Activated CD8-positive, alpha-beta memory T cell treated with anti-CD3 and anti-CD28 coated beads, Interleukin-2, amount 50 U/mL, for 1 hour (primary cell): Measurements from ENCODE around the gene TMEM219.
A peak's percentile ranks its signal among the peaks of the same experiment; 100 is the strongest.
"Not testable (repeated sequence)": the region's sequence is repeated elsewhere in the genome, so short reads cannot be mapped to it uniquely, and the experiment has no call there.

Experiments
- DNase-seq: peaks from one replicate; pipeline ENCODE4 v3.0.0-alpha.2; 2020; ENCODE audit errors: extremely low read depth

The TMEM219 gene, protein sequence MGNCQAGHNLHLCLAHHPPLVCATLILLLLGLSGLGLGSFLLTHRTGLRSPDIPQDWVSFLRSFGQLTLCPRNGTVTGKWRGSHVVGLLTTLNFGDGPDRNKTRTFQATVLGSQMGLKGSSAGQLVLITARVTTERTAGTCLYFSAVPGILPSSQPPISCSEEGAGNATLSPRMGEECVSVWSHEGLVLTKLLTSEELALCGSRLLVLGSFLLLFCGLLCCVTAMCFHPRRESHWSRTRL

DNA sequence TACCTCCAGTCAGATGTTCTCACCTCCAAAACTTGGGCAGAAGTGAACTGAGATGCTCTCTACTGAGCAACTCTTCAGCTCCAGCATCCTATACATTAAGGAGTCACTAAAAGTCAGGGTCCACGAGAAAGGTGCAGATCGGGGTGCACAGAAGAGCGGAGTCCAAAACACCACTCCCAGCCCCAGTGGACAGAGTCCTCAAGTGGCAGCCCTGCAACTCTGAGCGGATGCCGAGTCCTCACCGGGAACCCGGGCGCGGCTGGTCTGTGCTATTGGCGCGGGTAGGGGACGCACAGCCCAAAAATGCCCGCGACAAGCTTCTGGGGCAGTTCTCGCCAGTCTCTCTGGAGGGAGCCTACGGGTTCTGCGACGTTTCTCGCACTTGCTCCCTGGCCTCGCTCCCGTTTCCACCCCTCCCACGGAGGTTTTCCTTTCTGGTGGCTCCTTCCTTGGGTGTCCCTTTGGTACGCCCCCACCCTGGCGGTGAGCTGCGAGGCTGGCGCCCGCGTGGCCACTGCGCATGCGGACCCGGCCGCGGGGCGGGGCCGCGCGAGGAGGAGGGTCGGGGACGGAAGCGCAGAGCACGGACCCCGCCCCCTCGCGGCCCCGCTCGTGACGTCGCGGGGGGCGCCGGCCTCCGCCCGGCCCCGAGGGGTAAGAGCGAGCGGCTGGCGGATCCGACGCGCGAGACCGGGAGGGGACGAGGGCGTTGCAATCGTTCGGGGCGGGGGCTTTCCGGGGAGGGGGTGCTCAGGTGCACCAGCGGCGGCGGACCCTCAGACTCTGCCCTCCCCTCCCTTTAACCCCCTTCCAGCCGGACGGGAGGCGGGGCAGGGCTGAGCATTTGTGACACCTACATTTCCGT lies at the start of gene TMEM219:
Gene TMEM219 (plus strand): TSS at position 601 of the 865 bp plus-strand sequence. CDS start 1,065 bp downstream, outside the sequence.
- DNase-seq, result peak; percentile 59

DNA sequence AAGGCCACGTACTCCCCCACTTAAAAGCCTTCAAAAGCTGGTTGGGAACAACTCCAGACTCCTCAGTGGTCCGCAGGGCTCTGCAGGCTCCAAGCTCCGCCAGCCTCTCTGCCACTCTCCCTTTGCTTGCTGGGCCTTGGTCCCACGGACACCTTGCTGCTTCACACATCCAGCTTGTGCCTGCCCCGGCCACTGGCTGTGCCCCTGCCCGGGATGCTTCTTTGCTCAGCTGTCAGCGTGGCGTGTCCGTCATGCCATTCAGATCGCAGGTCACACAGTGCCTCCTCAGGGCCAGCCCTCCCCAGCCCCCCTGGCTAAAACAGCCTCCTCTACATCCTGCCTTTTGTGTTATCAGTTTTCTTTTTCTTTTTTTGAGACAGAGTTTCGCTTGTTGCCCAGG lies 49.8 kb upstream of the TMEM219 start:
- DNase-seq, result no peak

DNA sequence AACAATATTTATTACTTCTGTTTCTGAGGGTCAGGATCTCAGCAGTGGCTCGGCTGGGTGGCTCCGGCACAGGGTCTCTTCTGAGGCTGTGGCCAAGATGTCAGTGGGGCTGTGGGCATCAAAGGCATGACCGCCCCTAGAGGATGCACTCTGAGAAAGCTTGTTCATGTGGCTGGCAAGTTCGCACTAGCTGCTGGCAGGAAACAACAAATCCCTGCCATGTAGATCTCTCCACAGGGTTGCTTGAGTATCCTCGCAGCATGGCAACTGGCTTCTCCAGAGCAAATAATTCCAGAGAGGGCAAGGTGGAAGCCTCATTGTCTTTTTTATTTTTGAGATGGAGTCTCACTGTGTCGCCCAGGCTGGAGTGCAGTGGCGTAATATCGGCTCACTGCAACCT lies 48.4 kb upstream of the TMEM219 start:
- DNase-seq, result no peak

DNA sequence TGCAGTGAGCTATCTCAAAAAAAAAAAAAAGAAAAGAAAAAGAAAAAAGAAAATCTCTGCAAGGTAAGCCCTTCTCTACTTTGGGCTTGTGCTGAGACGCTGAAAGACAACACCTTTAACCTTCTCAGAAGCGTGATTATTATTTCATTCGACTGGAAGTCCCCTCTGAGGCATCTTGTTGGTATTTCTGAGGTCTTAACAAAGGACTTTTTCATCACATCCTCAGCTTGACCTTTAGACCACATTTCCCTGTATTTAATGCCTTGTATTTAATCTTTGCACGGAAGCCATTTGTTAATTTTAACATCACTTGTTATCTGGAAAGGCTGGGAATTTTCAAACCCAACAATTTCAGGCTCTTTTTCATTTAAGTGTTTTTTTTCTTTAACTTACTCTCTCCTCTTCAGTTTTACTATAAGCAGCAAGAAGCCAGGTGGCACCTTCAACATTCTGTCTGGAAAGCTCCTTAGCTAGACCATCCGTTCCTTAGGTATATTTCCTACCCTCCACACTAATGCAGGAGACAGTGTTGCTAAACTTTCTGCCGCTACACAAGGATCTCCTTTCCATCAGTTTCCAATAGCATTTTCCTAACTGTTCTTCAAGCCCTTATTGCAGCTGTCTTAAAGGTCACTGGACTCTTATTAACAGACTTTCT lies 46.2 kb upstream of the TMEM219 start:
- no peak for DNase-seq

DNA sequence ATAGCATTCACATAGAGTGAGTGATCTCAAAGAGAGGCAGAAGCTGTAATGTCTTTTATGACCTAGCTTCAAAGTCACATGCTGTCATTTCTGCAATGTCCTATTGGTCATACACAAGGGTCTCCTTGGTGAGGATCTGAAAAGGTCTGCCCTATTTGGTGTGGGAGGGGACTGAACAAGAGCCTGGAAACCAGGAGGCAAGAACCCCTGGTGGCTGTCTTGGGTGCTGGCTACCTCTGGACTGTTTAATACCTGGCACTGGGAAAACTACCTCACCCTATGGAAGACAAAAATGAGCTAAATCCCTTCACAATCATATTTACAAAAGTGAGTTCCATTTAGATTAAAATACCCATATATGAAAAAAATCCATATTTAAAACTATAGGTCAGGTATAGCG lies 44.9 kb upstream of the TMEM219 start:
- no peak for DNase-seq

DNA sequence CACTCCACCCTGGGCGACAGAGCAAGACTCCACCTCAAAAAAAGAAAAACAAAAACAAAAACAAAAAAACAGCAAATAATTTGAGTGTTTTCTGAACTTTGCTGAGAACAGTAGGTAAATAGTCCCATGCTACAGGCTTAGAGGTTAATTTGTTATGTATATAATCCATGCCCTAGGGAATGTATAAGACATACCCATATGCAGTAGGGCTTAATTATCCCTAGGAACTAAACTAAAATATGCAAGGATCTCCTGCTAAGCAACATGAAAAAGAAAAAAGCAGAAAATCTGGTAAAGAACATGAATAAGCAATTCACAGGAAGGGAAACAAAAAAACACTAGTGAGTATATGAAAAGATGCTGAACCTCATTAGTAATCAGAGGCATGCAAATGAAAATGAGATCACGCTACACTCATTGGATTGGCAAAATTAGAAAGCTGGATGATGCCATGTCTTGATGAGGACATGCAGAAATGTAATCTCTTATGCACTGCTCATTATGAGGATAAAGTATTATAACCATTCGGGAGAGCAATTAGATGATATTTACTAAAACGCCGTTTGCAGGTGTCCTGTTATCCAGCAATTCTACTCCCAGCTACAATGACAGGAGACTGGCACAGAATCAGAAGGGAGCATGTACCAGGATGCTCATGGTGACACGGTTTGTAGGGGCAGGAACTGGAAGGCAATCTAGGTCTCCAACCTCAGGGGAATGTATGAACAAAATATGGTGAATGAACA lies 41.4 kb upstream of the TMEM219 start:
- DNase-seq, result no peak

DNA sequence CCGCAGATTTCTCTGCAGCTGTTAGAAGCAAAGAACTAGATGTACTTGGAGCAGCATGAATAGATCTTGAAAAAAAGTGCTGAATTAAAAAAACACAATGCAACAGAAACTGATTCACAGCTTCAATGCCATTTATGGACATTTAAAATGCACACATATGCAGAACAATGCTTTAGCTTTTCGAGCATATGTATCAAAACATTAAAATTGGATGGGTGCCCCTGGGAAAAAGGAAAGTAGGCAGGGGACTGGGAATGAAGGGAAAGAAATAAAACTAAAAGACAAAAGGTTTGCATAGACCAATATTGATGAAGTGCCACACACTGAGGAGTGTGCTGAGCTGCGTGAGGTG lies 40.9 kb upstream of the TMEM219 start:
- no peak for DNase-seq

DNA sequence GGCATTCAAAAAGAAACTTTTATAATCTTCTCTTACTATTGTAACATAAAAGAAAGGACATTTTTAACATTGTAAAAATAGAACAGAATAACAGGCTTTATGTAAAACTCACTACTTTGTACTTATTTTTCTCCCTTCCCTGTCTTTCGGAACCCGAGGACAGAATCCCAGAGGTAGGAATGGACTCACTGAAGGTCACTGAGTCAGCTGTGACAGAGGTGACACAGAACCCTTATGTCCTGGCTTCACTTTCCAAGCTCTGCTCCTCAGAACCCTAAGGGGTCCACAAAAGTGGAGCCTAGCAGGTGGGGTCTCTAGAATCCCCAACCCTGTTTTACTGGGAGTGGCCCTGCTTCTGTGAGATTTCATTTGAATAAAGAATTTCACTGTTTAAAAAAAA lies 39.6 kb upstream of the TMEM219 start:
- no peak for DNase-seq

DNA sequence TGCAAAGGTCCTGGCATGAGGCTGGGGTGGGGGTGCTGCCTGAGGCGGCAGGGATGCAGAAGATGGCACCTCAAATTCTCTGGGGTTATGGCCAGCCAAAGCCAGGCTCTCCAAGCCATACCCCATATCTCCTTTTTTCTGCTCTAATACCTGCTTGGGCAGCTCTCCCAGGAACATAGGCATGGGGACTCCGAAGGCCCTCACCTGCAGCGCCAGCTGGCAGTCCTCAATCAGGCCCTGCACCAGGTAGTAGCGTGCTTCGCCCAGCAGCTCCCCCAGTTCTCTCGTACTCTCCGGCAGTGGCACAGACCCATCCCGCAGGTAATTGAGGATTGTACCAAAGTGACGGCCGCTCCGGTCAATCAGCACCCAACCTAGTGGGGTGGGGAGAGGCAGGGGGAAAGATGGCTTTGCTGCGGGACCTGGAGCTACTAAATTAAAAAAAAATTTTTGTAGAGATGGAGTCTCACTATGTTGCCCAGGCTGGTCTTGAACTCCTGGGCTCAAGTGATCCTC lies 38.8 kb upstream of the TMEM219 start:
- DNase-seq, result no peak

DNA sequence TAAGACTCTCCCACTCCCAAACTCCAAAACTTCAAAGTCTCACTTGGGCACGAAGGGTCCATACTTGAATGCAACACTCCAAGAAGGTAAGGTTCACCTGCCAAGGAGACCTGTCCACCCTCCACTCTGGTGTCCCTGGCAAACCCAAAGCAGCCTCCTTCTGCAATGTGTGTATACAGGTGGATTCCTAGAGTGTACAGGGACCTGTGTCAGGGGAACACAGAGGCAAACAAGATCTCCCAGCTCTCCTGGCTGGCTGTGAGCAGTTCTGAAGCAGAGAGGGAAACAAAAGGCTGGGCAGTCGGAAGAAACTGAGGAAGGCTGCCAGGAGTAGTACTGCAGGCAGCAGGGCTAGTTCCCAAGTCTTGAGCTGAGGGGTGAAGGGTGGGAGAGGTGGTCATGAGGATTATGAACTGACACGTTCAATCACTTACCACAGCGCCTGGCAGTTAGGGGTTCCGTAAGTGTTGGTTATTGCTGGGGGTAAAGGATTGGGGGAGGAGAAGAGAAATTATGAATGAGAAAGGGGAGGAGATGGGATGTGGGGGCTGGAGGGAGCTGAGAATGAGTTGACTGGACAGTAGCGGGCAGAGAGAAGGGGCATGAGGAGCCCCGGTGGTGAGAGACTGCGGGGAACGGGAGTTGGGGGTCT lies 36.6 kb upstream of the TMEM219 start:
- no peak for DNase-seq

DNA sequence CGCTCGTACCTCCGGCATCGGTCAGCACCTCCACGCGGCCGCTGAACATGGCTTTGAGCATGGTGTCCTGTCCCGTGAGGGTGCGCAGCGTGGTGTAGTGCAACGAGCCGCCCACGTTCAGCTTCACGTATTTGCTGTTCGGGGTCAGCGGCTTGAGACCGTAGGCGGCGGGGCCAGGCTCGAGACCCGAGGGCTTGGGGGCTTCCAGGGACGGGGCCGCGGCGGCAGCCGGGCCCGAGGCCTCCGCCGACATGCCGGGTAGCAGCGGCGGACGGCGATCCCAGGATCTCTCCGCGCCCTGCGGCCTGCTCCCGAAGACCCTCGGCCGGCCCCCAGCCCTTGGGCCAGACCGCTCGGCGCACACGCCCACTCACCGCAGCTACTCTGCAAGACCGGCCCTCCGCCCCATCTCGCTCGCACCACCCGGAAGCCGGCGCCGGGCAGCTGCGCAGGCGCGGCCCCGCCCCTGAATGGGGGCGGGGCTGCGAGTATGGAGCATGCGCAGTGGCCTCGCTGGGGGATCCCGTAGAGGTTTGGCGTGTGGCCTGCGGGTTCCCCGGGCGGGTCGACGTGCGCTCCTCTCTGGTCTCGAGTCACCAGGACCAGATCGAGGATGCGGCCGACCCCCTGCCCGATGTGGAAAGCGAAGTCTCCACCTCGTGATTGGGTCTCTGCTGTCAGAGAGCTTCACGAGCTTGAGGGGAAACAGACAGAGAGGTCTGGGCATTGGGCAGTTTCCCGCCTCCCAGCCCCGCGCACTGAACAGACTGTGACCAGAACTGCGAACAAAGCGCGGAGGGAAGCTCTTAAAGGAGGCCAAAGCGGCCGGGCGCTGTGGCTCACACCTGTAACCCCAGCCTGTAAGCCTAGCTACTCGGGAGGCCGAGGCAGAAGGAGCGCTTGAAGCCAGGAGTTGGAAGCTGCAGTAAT lies 35.8 kb upstream of the TMEM219 start, which contains the start of gene KCTD13:
Gene KCTD13 (minus strand): TSS at position 446 of the 930 bp plus-strand sequence. CDS start 193 bp downstream, at position 253.
- DNase-seq, result peak; percentile 69

DNA sequence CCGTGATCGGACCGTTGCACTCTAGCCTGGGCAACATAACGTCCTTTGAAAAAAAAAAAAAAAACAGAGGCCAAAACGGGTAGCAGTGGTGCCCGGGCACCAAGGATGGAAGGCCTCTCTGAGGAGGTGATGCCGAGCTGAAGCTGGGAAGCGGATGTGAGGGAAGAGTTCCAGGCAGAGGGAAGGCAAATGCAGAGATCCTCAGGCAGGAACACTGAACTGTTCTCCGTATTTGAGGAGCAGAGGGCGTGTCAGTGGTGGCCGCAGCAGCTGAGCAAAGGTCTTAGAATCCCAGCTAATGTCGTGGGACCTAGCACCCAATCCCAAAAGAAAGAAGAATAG lies 35.2 kb upstream of the TMEM219 start:
- no peak for DNase-seq

DNA sequence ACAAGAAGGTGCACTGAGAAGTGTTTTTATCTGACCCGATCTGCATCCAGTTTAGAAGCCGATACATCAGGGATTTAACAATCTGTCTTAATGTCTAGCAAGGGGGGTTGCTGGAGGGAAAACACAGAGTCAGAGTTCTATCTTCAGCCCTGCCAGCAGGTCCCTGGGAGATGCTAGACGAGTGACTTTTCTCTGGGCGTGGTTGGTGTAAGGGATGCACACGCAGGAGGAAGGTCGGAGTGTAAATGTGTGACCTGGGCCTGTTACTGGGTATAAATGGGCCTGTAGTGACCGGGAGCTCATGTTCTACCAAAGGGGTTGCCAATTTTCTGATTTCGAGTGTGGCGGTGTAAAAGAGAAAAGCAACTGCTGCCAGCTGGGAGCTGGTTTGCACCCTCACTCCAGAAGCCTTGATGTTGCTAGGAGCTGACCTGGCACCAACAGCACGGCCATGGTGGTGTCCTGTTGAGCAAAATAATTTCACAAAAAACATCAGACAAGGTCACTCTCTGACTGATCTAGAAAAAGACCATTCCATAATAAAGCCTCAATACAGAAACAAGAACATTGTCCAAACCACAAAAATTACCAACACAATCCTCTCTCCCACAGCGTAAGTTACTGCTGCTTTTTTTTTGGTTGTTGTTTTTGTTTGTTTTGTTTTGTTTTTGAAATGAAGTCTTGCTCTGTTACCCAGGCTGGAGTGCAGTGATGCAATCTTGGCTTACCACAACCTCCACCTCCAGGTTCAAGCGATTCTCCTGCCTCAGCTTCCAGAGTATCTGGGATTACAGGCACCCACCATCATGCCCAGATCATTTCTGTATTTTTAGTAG lies 34.6 kb upstream of the TMEM219 start:
- no peak for DNase-seq

DNA sequence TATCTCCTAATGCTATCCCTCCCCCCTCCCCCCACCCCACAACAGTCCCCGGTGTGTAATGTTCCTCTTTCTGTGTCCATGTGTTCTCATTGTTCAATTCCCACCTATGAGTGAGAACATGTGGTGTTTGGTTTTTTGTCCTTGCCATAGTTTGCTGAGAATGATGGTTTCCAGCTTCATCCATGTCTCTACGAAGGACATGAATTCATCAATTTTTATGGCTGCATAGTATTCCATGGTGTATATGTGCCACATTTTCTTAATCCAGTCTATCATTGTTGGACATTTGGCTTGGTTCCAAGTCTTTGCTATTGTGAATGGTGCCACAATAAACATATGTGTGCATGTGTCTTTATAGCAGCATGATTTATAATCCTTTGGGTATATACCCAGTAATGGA lies 30.1 kb upstream of the TMEM219 start:
- DNase-seq, result not testable (repeated sequence)

DNA sequence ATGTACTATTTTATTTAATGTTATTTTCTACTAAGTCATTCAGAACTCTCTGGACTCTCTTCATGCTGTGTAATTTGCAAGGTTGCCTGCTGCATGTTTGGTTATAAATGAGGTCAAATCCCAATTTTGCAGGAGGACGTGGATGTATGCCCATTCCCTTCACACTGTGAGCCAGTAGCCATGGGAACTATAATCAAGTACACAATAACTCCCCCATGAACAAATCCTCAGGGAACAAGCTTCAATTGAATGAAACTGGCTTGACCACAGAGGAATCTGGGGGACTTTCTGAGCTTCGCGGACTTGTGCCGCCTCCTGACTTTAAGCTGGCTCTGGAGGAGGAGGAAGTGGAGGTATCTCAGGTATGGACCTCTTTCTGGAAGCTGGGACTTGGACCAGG lies 21.2 kb upstream of the TMEM219 start:
- no peak for DNase-seq

DNA sequence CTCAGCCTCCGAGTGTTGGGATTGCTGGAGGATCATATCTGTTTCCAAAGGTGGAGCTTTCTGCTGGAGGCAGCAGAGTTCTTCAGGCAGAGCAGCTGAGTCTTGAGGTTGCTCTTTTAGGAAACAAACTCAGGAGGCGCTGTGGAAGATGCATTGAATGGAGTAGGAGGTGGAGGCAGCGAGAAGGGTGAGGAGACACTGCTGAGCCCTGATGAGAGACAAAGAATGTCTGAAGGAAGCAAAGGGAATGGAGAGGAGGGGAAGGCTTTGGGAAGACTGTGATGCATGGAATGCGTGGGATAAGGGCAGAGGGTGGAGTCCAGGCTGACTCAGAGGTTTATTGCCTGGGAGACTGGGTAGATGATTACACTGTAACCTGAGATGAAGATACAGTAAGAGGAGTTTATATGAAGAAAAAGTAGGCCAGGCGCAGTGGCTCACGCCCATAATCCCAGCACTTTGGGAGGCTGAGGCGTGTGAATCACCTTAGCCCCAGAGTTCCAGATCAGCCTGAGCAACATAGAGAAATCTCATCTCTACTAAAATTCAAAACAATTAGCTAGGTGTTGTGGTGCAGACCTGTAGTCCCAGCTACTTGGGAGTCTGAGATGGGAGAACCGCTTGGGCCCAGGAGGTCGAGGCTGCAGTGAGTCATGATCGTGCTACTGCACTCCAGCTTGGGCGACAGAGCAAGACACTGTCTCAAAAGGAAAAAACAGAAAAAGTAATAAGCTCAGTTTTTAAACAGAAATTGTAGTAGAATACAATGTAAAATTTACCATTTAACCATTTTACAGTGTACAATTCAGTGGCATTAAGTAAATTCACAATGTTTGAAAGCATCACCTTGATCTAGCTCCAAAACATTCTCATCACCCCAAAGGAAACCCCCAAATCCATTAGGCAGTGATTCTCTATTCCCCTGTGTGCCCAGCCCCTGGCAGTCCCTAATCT lies 17.8 kb upstream of the TMEM219 start:
- no peak for DNase-seq

DNA sequence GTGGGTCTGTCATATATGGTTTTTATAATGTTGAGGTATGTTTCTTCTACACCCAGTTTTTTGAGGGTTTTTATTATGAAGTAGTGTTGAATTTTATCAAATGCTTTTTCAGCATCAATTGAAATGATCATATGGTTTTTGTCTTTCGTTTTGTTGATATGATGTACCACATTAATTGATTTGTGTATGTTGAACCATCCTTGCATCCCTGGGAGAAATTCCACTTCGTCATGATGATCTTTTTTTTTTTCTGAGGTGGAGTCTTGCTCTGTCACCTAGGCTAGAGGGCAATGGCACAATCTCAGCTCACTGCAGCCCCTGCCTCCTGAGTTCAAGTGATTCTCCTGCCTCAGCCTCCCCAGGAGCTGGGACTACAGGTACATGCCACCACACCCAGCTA lies 14.0 kb upstream of the TMEM219 start:
- DNase-seq, result no peak

DNA sequence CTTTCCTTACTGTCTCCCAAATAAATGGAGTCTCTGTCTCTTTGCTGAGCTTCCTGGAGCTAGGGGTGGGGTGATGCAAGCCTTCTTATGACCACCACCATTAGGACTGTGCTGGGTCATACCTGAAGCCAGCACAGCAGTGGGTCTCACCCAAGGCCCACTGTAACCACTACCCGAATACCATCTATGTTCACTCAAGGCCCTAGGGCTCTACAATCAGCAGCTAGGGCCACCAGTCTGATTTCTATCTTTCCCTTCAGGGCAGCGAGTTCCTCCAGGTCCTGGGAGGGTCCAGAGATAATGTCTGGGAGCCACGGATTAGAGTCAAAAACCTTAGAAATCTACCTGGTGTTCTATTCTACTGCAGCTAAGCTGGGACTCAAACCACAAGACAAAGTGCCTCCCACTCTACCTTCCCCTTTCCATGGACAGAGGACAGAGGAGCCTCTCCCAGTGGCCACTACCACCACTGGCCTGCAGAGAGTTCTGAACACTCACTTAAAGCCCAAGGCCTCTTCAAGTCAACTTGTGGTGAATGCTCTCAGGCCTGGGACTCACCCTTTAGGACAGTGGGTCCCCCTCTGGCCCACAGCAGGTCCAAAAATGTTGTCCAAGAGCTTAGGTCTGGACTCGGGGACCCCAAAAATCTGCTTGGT lies 10.9 kb upstream of the TMEM219 start:
- no peak for DNase-seq
